GM19438 (cell line): ENCODE results near the gene RBM20.

Experiments
- ATAC-seq: cut with Tn5 transposase; IDR thresholded peaks from one replicate; pipeline ENCODE4 v1.9.1; 2021; ENCODE audit warnings: low read depth; ENCODE audit not compliant: unreplicated experiment

RBM20 gene

DNA sequence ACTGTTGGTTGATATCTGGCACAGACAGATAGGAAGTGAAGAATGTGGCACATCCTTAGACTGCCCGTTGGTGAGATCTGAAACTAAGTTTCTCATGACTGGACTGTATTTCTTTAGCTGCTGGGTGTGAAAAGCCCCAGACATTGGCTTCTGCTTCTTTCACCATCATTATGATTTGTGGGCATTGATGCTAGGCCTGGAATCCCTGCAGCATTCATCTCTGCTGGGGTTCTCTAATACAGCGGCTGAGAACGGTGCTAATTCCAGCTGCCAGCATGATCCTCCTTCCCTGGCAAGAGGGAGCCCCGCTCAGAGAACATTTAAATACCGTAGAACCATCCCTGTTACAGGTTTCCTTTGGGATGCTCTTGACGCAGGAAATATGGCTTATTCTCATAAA is 26.2 kb downstream of the RBM20 start:
- ATAC-seq, result no peak

- peak; percentile 99 for ATAC-seq
Measured at GRCh38 chr10:110671788-110672579, 27.8 kb downstream of the RBM20 start.

- ATAC-seq, result peak; percentile 28
Measured at GRCh38 chr10:110672580-110672919, 28.4 kb downstream of the RBM20 start.

DNA sequence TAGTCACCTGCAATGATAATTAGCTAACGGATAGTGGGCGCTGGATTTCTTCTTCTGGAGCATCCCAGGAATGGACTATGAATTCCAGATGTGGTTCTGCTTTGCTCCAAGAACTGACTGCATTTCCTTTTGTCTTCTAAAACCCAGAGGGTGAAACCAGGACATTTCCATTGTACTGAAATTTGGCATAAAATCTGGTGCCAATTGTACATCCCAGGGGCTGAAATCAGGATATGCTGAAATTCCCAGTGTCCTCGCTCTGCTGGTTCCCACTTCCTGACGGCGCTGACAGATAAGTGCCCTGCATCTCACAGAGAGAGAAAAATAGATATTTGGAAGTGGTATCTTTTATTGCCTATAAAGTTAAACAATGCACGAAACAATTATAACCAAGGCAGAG is 31.9 kb downstream of the RBM20 start:
- no peak for ATAC-seq

GRCh38 chr10:110679486-110680272 is 35.5 kb downstream of the RBM20 start:
- ATAC-seq, result no peak

GRCh38 chr10:110680273-110681020 is 36.3 kb downstream of the RBM20 start:
- ATAC-seq, result no peak

DNA sequence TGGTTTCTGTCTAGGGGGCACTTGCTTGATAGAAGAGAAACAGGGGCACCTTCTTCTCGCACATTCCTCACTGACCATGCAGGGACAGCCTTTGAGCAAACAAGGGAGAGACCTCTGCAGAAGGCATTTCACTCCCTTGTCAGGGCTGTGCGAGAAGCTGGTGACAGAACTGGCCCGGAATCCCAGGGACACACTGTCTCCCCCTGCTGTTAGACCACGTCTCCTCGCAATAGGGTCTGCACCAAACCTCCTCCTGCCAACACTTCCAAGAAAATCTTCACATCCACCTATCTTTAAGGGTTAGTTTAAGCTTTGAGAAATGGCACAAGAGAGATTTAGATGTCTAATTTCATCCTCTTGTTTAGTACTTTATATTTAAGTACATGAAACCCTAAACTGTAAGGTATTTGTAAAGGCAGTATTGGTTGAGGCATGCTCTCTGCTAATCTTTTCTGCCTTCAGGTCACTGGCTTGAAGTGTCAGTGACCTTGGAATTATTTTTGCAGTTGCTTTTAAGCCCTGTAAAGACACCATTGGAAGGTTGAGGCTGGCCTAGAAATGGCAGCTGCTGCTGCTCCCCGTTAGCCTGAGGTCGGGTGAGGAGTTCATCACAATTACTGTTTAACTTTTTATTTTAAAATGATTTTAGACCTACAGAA is 37.0 kb downstream of the RBM20 start:
- ATAC-seq, result no peak

- ATAC-seq, result no peak
Measured at GRCh38 chr10:110682348-110682747, 38.2 kb downstream of the RBM20 start.

DNA sequence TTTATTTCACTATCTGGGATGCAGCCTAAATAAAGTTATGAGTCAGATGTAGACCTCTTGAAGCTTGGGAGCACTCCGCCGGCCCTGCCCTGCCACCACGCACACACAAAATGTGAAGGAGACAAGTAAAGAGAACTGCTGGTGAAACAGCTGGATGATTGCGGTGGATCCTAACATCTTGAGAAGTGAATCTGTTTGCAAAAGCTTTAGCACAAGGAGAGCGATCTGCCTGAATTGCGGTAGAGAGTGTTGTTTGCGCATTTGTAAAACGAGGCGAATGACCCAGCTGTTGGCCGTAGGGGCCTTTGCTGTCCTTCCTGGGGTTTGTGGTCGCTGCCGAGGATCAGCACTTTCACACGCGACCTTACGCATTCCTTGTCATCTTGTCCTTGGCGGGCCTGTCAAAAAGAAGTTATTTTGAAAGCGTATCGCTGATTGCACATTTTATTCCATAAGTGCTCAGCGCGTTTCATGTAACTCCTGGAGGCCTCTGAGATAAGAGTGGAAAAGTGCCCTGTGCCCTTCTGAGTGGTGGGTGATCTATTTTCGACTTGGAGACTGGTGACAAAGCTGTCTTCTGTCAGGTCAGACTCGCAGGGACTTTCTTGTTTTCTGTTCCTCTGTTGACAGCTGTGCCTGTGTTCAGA is 40.8 kb downstream of the RBM20 start:
- no peak for ATAC-seq

DNA sequence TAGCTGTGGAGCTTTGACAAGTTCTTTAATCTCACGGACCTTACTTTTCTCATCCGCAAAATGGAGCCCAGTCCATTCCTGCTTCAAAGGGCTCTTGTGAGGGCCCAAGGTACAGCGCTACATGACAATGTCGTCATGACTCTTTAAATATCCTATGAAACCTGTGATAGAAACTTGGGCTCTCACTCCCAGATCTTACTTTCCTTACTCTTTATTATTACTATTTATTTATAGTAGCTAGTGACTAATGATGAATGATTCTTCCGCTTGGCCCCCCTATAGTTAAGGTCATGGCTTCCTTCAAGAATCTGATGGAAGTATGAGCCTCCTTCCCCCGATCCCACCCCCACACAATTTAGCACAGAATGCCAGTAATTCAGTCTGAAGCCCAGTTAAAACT is 41.9 kb downstream of the RBM20 start:
- no peak for ATAC-seq

DNA sequence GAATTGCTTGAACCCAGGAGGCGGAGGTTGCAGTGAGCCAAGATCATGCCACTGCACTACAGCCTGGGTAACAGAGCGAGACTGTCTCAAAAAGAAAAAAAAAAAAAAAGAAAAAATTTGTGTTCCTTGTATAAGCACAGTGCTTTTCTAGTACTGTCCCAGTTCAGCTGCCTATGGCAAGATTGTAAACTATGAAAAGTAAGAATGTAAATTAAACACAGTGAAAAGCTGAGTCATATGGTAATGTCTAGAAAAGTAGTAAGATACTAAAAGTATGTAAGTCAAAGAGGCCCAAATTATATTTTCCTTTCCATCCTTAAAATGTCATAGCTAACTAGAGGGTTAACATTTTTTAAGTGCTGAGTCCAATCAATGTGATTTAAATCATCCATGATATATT is 42.8 kb downstream of the RBM20 start:
- ATAC-seq, result no peak

DNA sequence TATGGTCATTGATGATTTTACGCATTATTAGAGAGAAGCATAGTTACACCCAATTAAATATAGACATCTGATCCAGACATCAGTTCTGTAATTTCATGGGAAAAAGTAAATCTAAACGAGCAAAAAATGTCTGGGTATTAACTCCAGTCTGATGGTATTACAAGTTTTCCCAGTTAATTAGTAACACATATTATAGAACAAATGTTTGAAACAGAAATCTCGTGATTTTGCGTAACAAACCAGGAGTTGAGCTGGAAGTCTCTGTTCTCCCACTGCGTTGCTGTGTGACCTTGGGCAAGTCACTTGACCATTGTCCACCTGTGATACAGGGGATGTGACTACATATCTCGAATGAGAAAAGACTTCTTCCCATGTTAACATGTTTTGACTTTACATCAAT is 43.3 kb downstream of the RBM20 start:
- no peak for ATAC-seq

GRCh38 chr10:110691139-110691538 is 47.0 kb downstream of the RBM20 start:
- no peak for ATAC-seq

GRCh38 chr10:110694263-110694662 is 50.1 kb downstream of the RBM20 start:
- no peak for ATAC-seq

GRCh38 chr10:110694820-110695538 is 50.8 kb downstream of the RBM20 start:
- ATAC-seq, result no peak

DNA sequence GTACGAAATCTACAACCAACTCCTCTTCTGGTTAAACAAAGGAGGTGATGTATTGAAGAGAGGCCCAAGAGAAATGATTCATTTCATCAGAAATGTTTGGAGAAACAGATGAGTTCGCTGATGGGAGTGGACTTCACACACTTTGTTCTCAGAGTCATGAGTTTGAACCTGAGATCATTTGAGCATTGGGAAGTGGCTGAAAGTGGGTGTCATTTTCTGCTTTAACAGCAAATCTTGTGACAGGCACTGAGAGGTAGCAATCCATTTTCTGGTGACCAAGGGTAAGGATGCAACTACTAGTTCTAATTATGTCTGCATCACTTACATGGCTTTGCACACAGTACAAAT is 51.4 kb downstream of the RBM20 start:
- no peak for ATAC-seq

DNA sequence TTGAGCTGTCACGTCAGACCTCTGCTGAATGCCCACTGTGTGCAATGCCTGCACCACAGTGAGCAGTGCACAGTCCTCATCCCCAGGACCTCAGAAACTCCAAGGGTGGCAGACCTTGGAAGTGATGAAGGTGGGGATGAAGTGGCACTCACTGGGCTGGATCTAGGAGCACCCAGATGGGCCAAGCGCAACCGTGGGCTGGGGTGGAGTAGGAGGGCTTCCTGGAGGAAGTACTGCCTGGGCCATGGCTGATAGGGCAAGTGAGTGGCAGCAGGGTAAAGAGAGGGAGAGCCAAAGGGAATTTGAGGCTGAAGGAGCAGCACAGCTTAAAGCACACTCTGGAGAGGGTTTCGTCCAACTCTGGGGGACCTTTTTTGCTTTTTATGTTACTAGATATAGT is 52.3 kb downstream of the RBM20 start:
- no peak for ATAC-seq

DNA sequence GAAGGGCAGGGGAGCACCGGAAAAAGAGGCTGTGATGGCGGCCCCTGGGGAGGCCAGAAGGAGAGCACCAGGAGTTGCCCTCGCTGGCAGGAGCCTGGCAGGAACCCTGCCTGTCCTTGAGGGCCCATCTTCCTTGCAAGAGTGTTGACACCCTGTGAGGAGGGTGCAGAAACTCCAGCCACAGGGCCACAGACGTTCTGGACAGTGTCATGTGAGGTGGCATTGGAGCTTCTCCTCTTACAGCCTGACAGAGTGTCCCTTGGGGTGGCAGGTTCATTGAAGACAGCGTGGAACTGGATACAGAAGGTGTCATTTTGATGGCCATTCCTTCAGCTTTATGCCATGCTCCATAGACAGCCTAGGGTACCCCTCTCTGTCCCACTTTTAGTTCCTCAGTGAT is 54.2 kb downstream of the RBM20 start:
- ATAC-seq, result no peak

GRCh38 chr10:110698782-110699201 is 54.7 kb downstream of the RBM20 start:
- no peak for ATAC-seq
